ENCODE data around the gene HUS1.
"Not testable (repeated sequence)": the region's sequence is repeated elsewhere in the genome, so short reads cannot be mapped to it uniquely, and the experiment has no call there.

HUS1 gene

DNA sequence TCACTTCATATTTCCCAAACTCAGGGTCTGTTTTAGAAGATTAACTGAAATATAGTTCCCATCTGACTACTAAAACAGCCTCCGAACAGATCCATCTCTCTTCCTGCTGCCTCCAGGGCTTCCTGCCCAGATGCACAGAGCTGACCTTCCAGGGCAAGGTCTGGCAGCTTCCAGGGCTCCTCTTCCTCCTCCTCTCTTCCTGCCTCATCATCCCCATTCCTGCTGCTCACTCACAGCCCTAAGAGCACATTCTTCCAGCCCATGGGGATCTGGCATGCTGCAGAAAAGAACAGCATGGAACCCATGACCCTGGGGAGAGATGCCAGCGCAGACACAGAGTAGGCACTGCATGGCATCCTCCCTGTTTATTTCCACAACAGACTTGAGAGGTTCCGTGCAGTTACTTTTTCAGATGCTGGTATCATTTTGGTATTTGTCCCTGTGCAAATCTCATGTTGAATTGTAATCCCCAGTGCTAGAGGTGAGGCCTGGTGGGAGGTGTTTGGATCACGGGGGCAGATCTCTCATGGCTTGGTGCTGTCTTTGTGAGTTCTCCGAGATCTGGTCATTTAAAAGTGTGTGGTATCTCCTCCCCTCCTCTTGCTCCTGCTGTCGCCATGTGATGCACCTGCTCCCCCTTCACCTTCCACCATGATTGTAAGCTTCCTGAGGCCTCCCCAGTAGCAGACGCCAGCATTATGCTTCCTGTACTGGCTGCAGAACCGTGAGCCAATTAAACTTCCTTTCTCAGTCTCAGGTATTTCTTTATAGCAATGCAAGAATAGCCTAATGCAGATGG, 35.5 kb downstream of the HUS1 start:
- DNase-seq = no peak

DNA sequence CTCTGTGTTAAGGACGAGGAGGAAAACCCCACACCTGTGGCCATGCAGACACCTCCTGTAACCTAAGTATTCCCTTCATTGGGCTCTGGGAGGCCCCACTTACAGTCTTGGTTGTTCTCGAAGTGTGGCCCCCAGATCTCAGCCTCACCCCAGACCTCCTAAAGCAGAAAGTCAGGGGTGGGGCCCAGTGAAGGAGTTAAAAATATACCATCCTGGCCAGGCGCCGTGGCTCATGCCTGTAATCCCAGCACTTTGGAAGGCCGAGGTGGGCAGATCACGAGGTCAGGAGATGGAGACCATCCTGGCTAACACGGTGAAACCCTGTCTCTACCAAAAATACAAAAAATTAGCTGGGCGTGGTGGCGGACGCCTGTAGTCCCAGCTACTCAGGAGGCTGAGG, 36.8 kb downstream of the HUS1 start:
- not testable (repeated sequence) for DNase-seq

DNA sequence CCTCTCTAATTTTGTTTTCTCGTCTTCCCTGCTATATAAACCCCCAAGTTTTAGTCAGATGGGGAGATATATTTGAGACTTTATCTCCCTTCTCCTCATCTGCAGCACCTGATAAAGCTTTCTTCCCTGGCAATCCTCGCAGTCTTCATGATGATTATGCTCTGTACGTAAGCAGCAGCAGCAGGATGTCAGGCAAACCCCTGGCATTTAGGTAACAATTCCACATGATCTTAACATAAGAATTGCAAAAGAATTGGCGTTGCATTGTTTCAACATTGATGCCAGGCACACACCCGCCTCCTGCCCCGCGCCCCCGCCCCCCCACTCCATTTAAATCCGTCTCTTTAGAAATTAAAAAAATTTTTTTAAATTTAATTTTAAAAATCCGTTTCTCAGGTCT, 37.3 kb downstream of the HUS1 start:
- no peak for DNase-seq

DNA sequence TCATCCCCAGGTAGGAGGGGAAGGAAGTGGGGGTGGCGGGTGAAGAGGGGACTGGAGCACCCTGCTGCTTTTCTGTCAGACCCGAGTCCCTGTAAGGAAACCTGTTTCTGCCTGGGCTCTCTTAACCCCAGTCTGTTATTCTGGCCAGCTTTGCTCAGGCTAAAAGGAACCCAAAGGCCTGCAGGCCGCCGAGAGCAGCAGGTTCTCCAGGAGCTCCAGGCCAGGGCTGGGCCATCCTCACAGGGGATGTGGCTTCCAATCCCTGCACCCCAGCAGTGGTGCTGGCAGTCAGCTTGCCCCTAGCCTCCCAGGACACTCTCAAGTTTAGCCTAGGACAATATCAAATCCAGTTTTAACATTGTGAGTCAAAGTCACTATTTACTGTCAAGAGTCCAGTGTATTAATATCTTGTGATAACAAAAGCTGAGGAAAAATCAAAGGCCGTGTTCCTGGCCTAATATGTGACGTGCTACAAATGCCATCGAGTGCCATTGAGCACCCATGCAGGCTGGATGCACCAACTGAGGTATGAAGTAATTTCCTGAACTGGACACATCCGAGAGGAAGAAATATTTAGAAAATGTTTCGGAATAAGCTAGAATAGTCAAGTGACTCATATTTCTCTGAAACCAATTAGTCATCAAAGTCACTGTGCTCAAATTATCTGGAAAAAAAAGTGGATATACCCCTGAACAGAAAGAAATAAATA, 38.1 kb downstream of the HUS1 start:
- DNase-seq = no peak

DNA sequence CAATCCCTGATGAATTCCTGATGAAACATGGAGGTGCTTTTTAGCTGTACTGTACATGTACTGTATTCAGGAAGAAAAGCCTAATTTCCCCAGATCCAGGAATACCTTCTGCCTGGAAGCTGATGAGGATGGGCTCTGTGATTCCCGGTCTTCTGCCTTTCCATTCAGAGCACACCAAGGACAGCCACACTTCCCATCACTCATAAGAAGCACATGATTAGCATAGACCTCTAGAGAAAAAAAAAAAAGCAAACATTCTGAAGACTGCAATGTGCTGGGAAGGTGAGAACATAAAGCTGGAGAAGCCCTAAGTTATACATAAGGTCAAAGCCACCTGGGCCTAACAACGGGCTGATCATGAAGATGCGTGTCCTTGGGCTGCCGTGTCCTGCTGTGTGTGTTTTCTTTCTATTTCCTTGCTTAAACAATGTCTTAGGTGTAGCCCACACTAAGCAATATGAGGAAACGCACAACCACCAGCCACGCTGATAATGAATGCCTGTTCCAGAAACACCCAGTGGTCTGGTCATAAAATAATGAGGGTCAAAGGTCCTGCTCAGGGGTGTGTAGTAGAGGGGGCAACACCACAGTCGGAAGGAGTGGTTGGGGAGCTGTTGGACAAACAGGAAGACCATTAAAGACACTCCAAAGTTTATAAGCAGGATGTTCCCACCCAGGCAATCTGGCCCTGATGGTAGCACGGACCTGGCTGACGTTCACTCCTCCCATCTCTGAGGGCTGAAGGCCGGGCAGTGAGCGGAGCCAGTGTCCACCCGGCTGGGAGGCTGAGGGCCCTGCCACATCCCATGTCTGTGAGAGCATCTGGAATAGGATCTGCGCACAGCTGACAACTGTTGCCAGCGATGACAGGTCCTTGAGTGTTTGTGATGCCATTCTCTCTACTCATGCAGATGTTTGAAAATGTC, 39.1 kb downstream of the HUS1 start:
- no peak for DNase-seq

DNA sequence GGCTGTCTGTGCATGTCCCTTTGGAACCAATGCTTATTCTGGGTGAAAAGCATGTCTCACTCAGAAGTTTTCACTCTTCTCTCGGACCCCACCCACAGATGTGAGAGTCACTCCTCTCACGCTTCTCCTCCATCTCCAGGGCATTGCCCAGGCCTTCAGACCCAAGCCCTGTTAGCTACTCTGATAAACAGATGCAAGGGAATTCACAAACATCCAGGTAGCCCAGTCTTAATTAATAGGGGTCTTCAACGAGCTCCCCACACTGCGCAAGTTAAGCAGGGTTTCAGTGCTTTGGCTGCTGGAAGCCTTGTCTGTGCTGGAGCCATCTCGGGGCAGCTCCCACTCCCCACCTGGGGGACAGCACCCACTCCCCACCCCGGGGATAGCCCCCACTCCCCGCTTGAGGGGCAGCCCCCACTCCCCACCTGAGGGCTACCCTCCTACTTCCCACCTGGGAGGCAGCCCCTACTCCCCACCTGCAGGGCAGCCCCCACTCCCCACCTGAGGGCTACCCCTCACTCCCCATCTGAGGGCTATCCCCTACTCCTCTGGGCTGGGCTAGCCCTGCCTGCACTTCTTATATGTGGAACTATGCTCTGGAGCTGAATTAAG, 39.9 kb downstream of the HUS1 start:
- no peak for DNase-seq

DNA sequence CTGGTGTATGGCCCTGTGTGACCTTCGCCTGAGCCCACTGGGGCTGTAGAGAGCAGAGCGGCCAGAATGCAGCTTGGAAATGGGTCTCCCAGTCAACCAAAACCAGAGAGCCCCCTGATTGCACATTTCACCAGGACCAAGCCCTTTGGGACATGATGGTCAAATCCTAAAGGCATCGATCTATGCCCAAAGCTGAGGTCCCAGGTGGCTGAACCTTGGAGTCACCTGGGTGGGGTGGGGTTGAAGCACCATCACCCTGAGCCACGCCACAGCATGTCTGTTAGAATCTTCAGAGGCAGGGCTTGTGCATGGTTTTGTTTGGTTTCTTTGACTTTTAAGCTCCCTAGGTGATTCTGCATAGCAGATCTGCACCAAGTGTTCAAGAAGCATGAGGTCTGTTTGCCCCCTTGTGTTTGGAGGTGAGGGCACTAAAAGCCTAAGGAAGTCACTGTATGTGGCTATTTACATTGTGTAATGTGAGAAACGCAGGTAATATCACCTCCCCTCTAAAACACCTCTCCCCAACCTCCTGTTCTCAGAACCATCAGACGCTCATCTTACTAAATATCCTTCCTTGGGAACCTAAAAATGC, 40.7 kb downstream of the HUS1 start:
- no peak for DNase-seq

DNA sequence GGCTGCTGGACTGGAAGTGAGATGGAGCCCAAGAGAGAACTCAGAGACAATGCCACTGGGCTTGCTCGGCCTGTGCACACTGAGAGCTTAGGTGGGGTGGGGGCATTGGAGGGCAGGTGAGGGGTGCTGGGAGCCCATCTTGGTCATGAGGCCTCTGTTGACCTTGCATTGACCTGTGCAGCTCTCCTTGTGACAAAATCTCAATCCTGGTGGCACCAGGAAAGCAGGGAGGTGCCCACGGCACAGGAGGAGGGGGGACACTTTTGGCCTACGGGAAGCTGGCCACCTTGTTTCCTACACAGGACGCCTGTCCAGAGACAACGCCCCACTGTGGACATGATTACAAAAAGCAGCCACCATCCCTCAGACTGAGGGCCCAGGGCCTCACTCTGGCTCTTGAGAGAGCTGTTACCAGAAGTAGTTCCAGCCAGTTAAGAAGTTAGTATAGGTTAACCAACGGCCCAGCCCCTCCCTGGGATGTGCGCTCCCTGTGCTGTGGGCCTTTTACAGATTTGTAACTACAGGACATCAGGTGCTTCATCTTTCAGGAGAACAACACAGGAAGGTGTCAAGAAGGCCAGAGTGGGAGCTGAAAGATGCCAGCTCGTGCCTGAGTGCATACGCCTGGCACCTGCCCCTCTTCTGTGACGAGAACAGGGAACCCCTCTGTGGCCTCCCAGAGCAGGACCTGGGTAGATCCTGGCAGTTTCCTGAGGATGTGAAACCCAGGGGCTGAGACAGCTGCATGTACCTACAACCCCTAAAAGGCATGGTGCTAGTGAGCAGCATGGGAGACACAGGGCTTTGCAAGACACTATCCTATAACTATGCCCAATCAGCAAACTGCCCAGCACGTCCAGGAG, 41.5 kb downstream of the HUS1 start:
- no peak for DNase-seq

DNA sequence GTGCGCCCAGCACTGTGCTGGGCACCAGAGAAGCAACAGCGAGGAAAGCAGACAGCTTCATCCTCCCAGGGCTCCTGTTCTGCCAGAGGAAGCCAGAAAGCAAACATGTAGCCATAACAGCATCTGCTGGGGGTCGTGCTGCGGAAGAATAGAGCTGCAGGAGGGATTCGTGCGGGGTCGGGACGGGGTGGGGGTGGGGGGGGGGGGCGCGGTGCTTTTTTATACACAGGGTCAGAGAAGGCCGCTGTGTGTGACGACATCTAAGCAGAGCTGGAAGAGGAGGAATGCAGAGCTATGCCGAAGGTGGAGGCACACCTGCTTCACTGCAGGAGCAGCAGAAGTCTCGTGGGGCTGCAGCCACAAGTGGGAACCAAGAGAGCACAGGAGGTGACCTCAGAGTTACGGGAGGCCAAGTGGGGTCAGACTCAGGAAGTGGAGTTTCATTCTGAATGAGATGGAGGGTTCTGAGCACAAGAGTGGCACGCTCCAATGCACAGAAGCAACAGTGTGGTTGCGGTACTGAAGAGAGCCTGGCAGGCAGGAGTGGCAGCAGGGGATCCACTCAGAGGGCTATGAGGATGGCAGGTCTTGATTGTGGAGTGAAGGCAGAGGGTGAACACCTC, 42.2 kb downstream of the HUS1 start:
- DNase-seq = no peak

DNA sequence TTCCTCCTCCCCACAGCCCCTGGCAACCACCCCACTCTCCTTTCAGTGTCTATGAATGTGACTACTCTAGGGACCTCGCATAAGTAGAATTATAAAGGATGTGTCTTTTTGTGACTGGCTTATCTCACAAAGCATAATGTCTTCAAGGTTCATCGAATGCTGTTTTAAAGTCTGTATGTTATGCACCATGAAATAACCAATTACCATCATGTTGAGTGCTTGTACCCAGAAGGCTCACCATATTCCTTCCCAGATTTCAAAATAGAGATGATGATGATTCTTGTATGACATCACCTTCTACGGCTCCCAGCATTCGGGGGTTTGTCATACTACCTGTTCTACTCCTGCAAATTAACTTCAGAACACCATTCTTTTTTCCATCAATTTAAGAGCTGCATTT, 43.1 kb downstream of the HUS1 start:
- no peak for DNase-seq

DNA sequence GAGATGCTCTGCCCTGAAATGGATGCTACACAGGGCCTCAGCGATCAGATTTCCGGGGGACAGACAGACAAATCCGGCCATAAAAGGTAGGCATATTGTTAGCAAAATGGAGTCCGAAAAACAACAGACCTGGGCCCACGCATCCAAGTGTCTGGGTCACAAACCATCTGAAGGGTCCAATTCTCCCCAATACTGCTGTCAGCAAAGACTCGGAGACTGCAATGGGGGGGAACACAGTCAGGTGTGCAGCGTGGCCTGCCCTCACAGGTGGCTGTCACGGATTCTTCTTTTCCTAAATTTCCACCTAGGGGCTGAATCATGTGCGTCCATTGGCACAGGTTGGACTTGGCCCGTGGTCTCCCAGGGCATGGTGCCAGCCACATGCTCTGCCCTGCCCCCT, 44.1 kb downstream of the HUS1 start:
- DNase-seq = no peak

DNA sequence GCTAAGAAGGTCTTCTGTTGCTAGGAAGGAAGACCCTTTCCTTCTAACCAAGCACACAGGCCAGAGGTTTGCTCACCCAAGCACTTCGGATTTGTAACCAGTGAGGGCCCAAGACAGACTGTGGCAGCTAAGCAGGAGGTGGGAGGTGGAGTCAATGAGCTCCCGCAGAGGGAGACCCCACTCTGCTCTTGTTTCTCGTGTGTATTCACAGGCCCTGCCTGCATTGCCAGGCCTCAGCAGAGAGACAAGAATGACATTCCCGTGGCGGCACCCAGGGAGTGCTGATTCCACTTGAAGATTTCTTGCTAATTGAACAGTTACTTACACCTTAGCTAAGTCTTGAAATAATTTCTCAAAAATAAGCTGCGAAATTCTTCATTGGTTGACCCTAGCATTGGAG, 44.6 kb downstream of the HUS1 start:
- no peak for DNase-seq

DNA sequence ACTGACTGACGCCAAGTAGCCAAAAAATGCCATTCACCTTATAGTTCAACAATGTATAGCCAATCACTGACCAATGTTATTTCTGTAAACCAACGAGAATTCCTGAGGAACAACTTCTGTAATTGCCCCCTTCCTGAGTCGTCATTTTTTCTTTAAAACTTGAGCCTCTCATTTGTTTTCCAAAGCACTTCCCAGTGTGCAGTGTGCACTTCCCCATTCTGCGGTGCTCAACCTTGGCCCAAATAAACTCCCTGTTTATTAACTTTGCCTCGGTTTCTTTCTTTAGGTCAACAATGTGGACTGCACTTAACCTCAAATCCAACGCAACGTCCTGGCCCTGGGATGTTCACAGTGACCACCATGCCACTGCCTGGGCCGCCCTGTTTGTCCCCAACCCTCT, 46.2 kb downstream of the HUS1 start:
- DNase-seq = no peak

DNA sequence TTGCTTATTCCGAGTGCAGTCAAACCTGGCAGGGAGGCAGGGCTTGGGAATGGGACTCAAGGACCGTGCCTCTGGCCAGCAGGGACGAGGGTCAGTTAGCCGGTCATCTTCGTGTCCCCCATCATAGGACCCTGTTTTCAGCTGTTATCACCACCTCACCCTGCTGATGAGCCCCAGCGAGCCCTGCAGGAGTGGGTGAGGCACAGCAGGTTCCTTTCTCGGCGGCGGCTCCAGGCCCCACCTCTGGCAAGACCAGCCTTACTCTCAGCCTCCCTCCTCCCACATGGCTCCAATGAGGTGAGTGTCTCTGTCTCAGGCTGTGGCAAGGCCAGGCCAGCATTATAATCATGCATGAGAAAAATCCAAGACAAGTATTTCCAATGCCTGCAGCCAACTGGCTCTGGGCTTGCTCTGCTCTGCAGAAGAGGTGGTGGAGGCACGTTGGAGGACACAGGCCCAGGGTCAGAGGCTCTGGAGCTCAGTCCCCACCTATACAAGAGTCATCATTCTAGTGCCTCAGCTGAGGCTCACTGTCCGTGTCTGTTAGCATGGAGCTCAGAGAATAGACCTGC, 46.9 kb downstream of the HUS1 start:
- no peak for DNase-seq

DNA sequence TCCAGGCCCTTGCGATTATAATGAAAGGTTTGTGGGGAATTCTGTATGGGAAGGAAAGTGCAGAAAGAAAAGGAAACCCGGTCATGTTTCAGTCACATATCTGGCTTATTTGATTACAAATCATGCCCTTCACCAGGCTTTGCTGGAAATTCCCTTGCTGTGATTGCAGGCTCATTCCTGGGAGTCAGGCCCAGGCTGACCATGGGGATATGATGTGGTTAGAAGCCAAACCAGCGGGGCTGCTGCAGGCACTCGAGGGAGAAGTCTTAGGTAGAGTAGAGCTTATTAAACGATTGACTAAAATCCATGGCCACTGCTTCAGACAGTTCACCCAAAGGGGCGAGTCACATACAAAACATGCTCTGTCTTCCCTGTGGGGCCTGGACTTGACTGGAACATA, 47.4 kb downstream of the HUS1 start:
- no peak for DNase-seq

DNA sequence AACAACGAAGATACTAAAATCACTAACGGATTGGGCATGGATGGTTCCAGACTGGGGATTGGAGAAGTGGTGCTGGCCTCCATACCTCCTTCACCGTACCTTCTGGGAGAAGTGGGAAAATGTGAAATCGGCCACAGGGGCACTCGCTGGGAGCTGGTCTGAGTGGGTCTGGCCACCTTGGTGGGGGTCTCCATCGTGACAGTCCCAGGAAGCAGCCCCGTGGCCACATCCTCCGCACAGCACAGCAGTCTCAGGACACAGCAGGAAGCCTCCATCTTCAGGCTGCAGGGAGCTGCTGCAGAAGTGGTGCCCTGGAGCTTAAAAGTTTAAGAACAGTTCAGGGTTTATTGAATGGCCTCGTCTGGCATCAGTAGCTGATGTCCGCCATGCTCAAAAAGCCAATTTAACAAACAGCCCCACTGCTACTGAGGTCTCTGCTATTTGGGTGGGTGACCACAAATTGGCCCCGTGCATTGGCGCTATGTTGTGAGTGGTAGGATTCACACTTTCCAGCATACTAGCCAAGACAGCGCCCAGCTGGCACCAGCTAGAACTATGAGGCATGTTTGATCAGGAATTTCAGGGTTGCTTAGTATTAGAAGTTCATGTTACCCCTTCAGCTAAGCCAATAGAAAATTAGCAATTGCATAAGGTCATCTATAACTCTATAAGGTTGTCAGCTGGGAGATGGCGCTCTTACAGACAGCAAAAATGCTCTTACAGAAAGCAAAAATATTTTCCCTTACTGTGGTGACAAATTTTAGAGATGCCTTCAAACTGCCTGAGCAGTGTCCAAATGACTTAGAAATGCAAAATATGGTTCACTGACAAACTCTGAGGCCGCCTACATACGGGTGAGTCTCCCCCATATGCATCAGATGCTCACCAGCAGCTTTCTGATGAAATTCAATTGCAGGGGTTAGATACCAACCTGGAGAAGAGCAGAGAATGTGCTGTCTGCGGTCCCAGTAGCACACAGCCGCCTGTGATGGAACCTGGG, 48.1 kb downstream of the HUS1 start:
- DNase-seq = no peak

DNA sequence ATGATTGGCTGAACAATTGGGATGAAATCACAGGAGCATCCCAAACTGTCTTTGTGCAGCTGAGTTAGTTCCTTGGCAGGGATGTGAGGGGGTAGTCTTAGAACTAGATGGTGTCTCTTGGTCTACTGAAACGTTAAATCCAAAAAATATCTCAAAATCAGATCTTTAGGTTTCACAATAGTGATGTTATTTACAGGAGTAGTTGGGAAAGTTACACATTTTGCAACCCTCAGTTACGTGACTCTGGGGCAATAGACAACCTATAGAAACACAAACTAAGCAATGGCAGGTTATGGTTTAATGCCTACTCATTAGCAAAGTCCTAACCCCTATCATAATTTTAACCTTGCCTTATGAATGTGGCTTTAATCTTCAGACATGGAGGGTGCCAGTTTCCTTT, 55.1 kb downstream of the HUS1 start:
- DNase-seq = no peak

DNA sequence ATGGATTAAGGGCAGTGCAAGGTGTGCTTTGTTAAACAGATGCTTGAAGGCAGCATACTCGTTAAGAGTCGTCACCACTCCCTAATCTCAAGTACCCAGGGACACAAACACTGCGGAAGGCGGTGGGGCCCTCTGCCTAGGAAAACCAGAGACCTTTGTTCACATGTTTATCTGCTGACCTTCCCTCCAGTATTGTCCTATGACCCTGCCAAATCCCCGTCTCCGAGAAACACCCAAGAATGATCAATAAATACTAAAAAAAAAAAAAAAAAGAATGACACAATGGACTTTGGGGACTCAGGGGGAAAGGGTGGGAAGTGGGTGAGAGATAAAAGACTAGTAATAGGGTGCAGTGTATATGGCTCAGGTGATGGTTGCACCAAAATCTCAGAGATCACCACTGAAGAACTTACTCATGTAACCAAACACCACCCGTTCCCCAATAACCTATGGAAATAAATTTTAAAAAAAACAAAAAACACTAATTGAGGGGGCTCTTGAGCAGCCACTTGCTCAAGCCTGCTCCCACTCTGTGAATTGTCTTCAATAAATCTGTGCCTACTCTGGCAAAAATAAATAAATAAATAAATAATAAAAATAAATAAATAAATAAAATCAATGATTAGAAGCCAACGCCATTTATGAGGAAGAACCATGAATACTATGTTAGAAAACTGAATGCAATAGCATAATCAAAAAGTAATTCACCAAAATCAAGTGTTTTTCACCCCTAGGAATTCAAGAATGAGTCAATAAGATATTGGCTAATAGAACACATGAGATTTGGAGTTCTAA, 56.1 kb downstream of the HUS1 start:
- not testable (repeated sequence) for DNase-seq

DNA sequence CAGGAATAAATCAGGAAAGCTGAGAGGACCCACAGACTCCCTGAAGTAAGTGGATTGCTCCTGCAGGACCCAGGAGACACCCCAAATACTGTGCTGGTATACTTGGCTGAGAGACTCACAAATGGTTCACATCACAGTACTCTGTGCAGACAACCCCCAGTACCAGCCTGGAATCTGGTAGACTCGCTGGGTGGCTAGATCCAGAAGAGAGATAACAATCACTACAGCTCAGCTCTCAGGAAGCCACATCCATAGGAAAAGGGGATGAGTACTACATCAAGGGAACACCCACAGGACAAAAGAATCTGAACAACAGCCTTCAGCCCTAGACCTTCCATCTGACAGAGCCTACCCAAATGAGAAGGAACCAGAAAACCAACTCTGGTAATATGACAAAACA, 62.9 kb downstream of the HUS1 start:
- DNase-seq = not testable (repeated sequence)
